ENCODE measurements around the gene PI4K2B. TPM values are rescaled to one million over a fixed set of nuclear protein-coding genes. Genes with fewer than 3 reads are reported as not detected.

The PI4K2B gene
- total and polyA plus RNA-seq, 2 of the 8 experiments (the other 6 are each of a cell fraction or from before 2014, with no cell fraction given) = 3.0 to 16.2 TPM

- FAIRE-seq (no peak), DNase-seq (ENCODE audit: low read depth in 1 of 2, low spot score in 2 of 2) (no peak)
- 84% methylated on average over 12 of the region's 12 CpGs; no CpG with 5 or more reads in 1 of the 2 experiments for WGBS, 2 experiments (ENCODE audit: extremely low coverage in 1 of 2, insufficient coverage in 1 of 2, insufficient read length in 1 of 2, insufficient replicate concordance in 2 of 2, low coverage in 1 of 2, low lambda C conversion rate in 2 of 2, missing lambda C conversion rate in 1 of 2)
- no peaks in the 10 kb centered on the region for H3K79me2 ChIP-seq (ENCODE audit: control insufficient read depth in 1 of 2, insufficient read depth in 2 of 2, low read length in 2 of 2)
- no peak overlapping the region for H3K4me2 ChIP-seq (ENCODE audit: insufficient read depth in 1 of 2, low read depth in 2 of 2, low read length in 2 of 2)
- H4K91ac ChIP-seq (replicated peaks; ENCODE audit: insufficient read length, low read length) = no peak overlapping the region
- CTCF ChIA-PET (ENCODE audit: partially characterized antibody) = interaction anchor here (0.6 to 3.2 kb wide), 4 partner anchors 11 to 1646 kb away, joined by 3 to 15 read pairs (median 6); partner anchors contain the start of gene ZCCHC4
- no peak overlapping the region for H3K9ac ChIP-seq (replicated peaks in 1 of 4; ENCODE audit: extremely low read depth in 1 of 4, low read depth in 3 of 4, low read length in 3 of 4)
- H2BK12ac ChIP-seq (ENCODE audit: low read depth, low read length) = no peak overlapping the region
- H3K9me3 ChIP-seq (ENCODE audit: insufficient read depth in 2 of 2, low read depth in 1 of 2, low read length in 1 of 2) = no peaks in the 10 kb centered on the region
- H2BK20ac ChIP-seq (ENCODE audit: low read length) = no peak overlapping the region
- no peak overlapping the region for H2BK15ac ChIP-seq (ENCODE audit: low read length)
- H3K23ac ChIP-seq (ENCODE audit: insufficient read length) = no peak overlapping the region
- H4K20me1 ChIP-seq (replicated peaks in 1 of 2; ENCODE audit: control insufficient read depth in 1 of 2, insufficient read depth in 2 of 2, low read length in 2 of 2) = no peaks in the 10 kb centered on the region
- H2BK5ac ChIP-seq (ENCODE audit: low read depth, low read length) = no peak overlapping the region
- no peak overlapping the region for H2BK120ac ChIP-seq (replicated peaks; ENCODE audit: low read depth, low read length)
- no peak overlapping the region for H4K5ac ChIP-seq (ENCODE audit: insufficient read length, low read depth, low read length)
- POLR2A ChIA-PET (ENCODE audit: partially characterized antibody) = interaction anchor here (0.7 kb wide), 1 partner anchor 12 kb away, joined by 3 read pairs; no protein-coding TSS in a partner anchor
- no peak overlapping the region for H3K56ac ChIP-seq (replicated peaks; ENCODE audit: insufficient read length, low read depth, low read length)
- peak overlapping the region; percentile 67; the same call in 1 of the 2 replicates for H2AFZ ChIP-seq (ENCODE audit: low read length)
- H3K18ac ChIP-seq (ENCODE audit: extremely low read depth, low read length) = no peak overlapping the region
- H3K4ac ChIP-seq (replicated peaks; ENCODE audit: insufficient read length, low read depth, low read length) = no peak overlapping the region
- H3K4me1 ChIP-seq (replicated peaks in 1 of 4; ENCODE audit: control insufficient read depth in 3 of 4, insufficient read depth in 4 of 4, low read length in 3 of 4) = peaks cover 0 to 3% (median 0%) of the 10 kb centered on the region in 4 experiments; a peak in 2 of 7 replicates
- no peak overlapping the region for H3K4me3 ChIP-seq (ENCODE audit: extremely low read depth in 1 of 4, insufficient read depth in 2 of 4, low read depth in 3 of 4, low read length in 4 of 4)
- no peak overlapping the region for H2AK5ac ChIP-seq (ENCODE audit: low read depth, low read length)
- no peaks in the 10 kb centered on the region for H3K36me3 ChIP-seq (ENCODE audit: control insufficient read depth in 2 of 4, insufficient read depth in 4 of 4, low read length in 3 of 4)
- H3K79me1 ChIP-seq (ENCODE audit: low read depth, low read length) = no peaks in the 10 kb centered on the region
- TF ChIP-seq SP4 (IDR thresholded peaks at IDR 0.05; ENCODE audit: low read length) (no peak), CTCF (IDR thresholded peaks at IDR 0.05; ENCODE audit: control extremely low read depth in 1 of 3, insufficient read depth in 1 of 3, low read depth in 1 of 3, low read length in 3 of 3) (no peak), USF2 (IDR thresholded peaks at IDR 0.05; ENCODE audit: low read length) (no peak), EZH2 (IDR thresholded peaks at IDR 0.05; ENCODE audit: low read depth, low read length, severe bottlenecking) (no peak), CEBPB (IDR thresholded peaks at IDR 0.05; ENCODE audit: low read depth, low read length) (peak; percentile 85), SP1 (IDR thresholded peaks at IDR 0.05; ENCODE audit: low read depth, low read length) (no peak)
- H3K23me2 ChIP-seq (ENCODE audit: low read depth, low read length) = no peaks in the 10 kb centered on the region
- H3K14ac ChIP-seq (ENCODE audit: insufficient read length) = no peak overlapping the region
- no peaks in the 10 kb centered on the region for H3K27me3 ChIP-seq (replicated peaks in 1 of 4; ENCODE audit: control insufficient read depth in 3 of 4, extremely low read depth in 1 of 4, insufficient read depth in 3 of 4, low read length in 3 of 4)
- no peak overlapping the region for H3K27ac ChIP-seq (ENCODE audit: low read depth, low read length)
- H4K8ac ChIP-seq (ENCODE audit: extremely low read depth, insufficient read depth, low read length) = no peak overlapping the region
Measured at GRCh38 chr4:25291158-25291733, 57.4 kb downstream of the PI4K2B start.

Measured in H1 (cell line).